Stomach (tissue), 9 donors: ENCODE results near the gene LYSMD2. TPM values are rescaled to one million over a fixed set of nuclear protein-coding genes. Genes with fewer than 3 reads are reported as not detected.

Experiments used
- DNase-seq, 2 donors: peaks; one replicate each; pipeline versions ENCODE4 v3.0.0 to v3.0.0-alpha.2; 2013 to 2019
- H3K27ac ChIP-seq, 5 donors: fragments of 200-600 bp in 4 of 5; sonication (generic) in 4 of 5; one replicate each; pipeline ENCODE4 v1.5.1; 2013 to 2019; ENCODE audit warnings: mild to moderate bottlenecking in 1 of 5, moderate library complexity in 1 of 5
- H3K27me3 ChIP-seq, 3 donors: fragments of 200-600 bp; sonication (generic); one replicate each; pipeline ENCODE4 v1.5.1; 2017 to 2019; ENCODE audit warnings: mixed run types in 1 of 3
- H3K36me3 ChIP-seq, 4 donors: fragments of 200-600 bp; sonication (generic); 1 replicate in 3 of 4; 2 replicates in 1 of 4; pipeline ENCODE4 v1.5.1; 2016 to 2019
- H3K4me1 ChIP-seq, 4 donors: fragments of 200-600 bp; sonication (generic); one replicate each; pipeline ENCODE4 v1.5.1; 2016 to 2019
- H3K4me3 ChIP-seq, 4 donors: fragments of 200-600 bp; sonication (generic) in 3 of 4; one replicate each; pipeline ENCODE4 v1.5.1; 2016 to 2019; ENCODE audit warnings: mild to moderate bottlenecking in 1 of 4
- H3K9me3 ChIP-seq, 4 donors: fragments of 200-600 bp; sonication (generic); one replicate each; pipeline ENCODE4 v1.5.1; 2016 to 2019
- EP300 ChIP-seq: sonication (generic); formaldehyde crosslinking; IDR thresholded peaks from one replicate; pipeline ENCODE4 v1.6.1; 2017; ENCODE audit warnings: antibody characterized with exemption
- POLR2A ChIP-seq, 4 donors: fragments of 450-650 bp; IDR thresholded peaks; one replicate each; pipeline ENCODE4 v1.6.1; 2016; ENCODE audit warnings: antibody characterized with exemption in 4 of 4, control low read depth in 2 of 4, mild to moderate bottlenecking in 1 of 4, moderate library complexity in 1 of 4
- POLR2AphosphoS5 ChIP-seq, 3 donors: sonication (generic); formaldehyde crosslinking; IDR thresholded peaks; one replicate each; pipeline ENCODE4 v1.6.1; 2016; ENCODE audit warnings: antibody characterized with exemption in 3 of 3
- WGBS, 5 donors: extraction: QIAGEN DNeasy Blood & Tissue Kit in 3 of 5; methylation state at CpG; one replicate each; pipeline versions ENCODE4 v1.1.5 to v1.1.7; 2013 to 2018; 5-methylcytosine and 5-hydroxymethylcytosine counted together
- intact Hi-C: fragments of 100-400 bp; cut with DNase I; formaldehyde crosslinking; loops from one replicate; pipeline ENCODE4 v1.15.1; 2023; ENCODE audit warnings: low total_unique reads
- polyA plus RNA-seq, 3 donors: library from polyadenylated mRNA; stranded (reverse); fragments of 200-250 nt; gene quantifications; one replicate each; pipeline ENCODE4 v1.2.3, GENCODE V29; 2013
- total RNA-seq, 5 donors: library from RNA; depleted of rRNA; stranded (reverse); fragments of >200 nt; gene quantifications; one replicate each; pipeline versions ENCODE4 v1.1.0 to v1.2.3, GENCODE V29; 2014 to 2016
- TF ChIP-seq, protein P1 (sequence below), 7 experiments: fragments of 450-650 bp in 4 of 7; fragments of 200-600 bp in 3 of 7; sonication (generic) in 3 of 7; IDR thresholded peaks; one replicate each; pipeline ENCODE4 v1.5.1; 2016 to 2019; ENCODE audit warnings: antibody characterized with exemption in 7 of 7, control low read depth in 2 of 7, mild to moderate bottlenecking in 1 of 7
- donor health status: healthy with polysubstance abuse.
- donor health status: Bipolar disorder and iron deficiency.
- donor health status: healthy.

Gene LYSMD2
- total and polyA plus RNA-seq, 8 donors = 4.8 to 24.9 (median 12.2) TPM; not detected in 1

DNA sequence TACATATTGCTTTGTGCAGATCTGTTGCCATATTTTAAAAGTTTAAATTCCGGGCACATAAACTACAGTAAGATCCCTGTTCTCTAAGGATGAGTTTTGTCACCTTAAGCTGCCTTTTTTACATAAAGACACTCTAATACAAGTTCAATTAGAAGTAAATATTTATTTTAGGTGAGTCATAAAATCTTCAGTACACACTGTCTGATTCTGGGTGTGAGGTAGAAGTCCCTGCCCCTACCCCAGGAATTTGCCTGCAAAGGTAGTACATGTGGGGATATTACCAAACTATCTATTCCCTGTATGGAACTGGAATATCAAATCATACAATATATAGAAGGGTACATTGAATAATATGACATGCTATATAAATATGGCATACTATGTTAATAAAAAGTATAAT lies 49.9 kb downstream of the LYSMD2 start:
- H3K9me3 ChIP-seq = no peaks in the 10 kb centered on the region
- intact Hi-C loops = no loop called here
- H3K27me3 ChIP-seq = peaks cover 0 to 29% (median 0%) of the 10 kb centered on the region in 3 donors
- H3K36me3 ChIP-seq = no peaks in the 10 kb centered on the region
- H3K4me1 ChIP-seq = peaks cover 0 to 5% (median 0%) of the 10 kb centered on the region in 4 donors
- no peak overlapping the region for H3K27ac ChIP-seq
- 0 to 50% (median 3%) methylated on average over 1 of the region's 1 CpG for WGBS, 5 donors
- no peak overlapping the region for H3K4me3 ChIP-seq
- no peak for TF ChIP-seq EP300
- TF ChIP-seq, protein P1, sequence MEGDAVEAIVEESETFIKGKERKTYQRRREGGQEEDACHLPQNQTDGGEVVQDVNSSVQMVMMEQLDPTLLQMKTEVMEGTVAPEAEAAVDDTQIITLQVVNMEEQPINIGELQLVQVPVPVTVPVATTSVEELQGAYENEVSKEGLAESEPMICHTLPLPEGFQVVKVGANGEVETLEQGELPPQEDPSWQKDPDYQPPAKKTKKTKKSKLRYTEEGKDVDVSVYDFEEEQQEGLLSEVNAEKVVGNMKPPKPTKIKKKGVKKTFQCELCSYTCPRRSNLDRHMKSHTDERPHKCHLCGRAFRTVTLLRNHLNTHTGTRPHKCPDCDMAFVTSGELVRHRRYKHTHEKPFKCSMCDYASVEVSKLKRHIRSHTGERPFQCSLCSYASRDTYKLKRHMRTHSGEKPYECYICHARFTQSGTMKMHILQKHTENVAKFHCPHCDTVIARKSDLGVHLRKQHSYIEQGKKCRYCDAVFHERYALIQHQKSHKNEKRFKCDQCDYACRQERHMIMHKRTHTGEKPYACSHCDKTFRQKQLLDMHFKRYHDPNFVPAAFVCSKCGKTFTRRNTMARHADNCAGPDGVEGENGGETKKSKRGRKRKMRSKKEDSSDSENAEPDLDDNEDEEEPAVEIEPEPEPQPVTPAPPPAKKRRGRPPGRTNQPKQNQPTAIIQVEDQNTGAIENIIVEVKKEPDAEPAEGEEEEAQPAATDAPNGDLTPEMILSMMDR (IDR thresholded peaks at IDR 0.05) = no peak
- TF ChIP-seq POLR2A (IDR thresholded peaks at IDR 0.05) = no peak
- no peak for TF ChIP-seq POLR2AphosphoS5 (IDR thresholded peaks at IDR 0.05)
- DNase-seq = no peak

- intact Hi-C loops = no loop called here
- H3K4me3 ChIP-seq = peak within 1 kb of the TSS in 3 of 4 donors; percentile 19 to 27 (median 21)
- WGBS, 5 donors = 2 to 7% (median 6%) methylated on average over 37 to 38 of the region's 38 CpGs
Measured at GRCh38 chr15:51681303-51681963, 56.0 kb downstream of the LYSMD2 start, which contains the start of gene SCG3. SCG3 (plus strand) TSS chr15:51681503; CDS start chr15:51681756, 253 bp downstream.

GRCh38 chr15:51680321-51680720 lies 57.1 kb downstream of the LYSMD2 start:
- Histone ChIP-seq H3K27ac (no peak overlapping the region), H3K36me3 (no peaks in the 10 kb centered on the region), H3K9me3 (no peaks in the 10 kb centered on the region), H3K4me3 (no peak overlapping the region), H3K27me3 (peaks cover 0 to 43% (median 17%) of the 10 kb centered on the region in 3 donors), H3K4me1 (peaks cover 0 to 10% (median 7%) of the 10 kb centered on the region in 4 donors)
- no peak for DNase-seq
- intact Hi-C loops = no loop called here
- TF ChIP-seq EP300 (no peak), POLR2AphosphoS5 (IDR thresholded peaks at IDR 0.05) (no peak), POLR2A (IDR thresholded peaks at IDR 0.05) (no peak)
- TF ChIP-seq, protein P1 (IDR thresholded peaks at IDR 0.05) = no peak
- 39 to 52% (median 46%) methylated on average over 2 of the region's 2 CpGs for WGBS, 5 donors

More at GRCh38 chr15:51681303-51681963, 56.0 kb downstream of the LYSMD2 start, which contains the start of gene SCG3:
- peaks cover 0 to 51% (median 17%) of the 10 kb centered on the region in 3 donors for H3K27me3 ChIP-seq
- peak; percentile 81 to 95 for DNase-seq
- no peaks in the 10 kb centered on the region for H3K36me3 ChIP-seq
- no peak within 1 kb of the TSS for H3K27ac ChIP-seq
- peaks cover 0 to 10% (median 7%) of the 10 kb centered on the region in 4 donors for H3K4me1 ChIP-seq
- H3K9me3 ChIP-seq = no peaks in the 10 kb centered on the region
- TF ChIP-seq, protein P1 (IDR thresholded peaks at IDR 0.05) = no peak
- TF ChIP-seq POLR2A (IDR thresholded peaks at IDR 0.05) (no peak), EP300 (no peak), POLR2AphosphoS5 (IDR thresholded peaks at IDR 0.05) (no peak)

GRCh38 chr15:51678096-51678495 lies 59.4 kb downstream of the LYSMD2 start:
- no peak for DNase-seq
- Histone ChIP-seq H3K9me3 (no peaks in the 10 kb centered on the region), H3K4me3 (no peak overlapping the region), H3K27me3 (peaks cover 0 to 27% (median 17%) of the 10 kb centered on the region in 3 donors), H3K4me1 (peaks cover 0 to 10% (median 7%) of the 10 kb centered on the region in 4 donors), H3K36me3 (no peaks in the 10 kb centered on the region), H3K27ac (no peak overlapping the region)
- intact Hi-C loops = no loop called here
- TF ChIP-seq EP300 = no peak
- no peak for TF ChIP-seq POLR2AphosphoS5 (IDR thresholded peaks at IDR 0.05)
- TF ChIP-seq, protein P1 (IDR thresholded peaks at IDR 0.05) = no peak
- 36 to 63% (median 47%) methylated on average over 2 of the region's 2 CpGs for WGBS, 5 donors
